TTC549 (cell line): ENCODE measurements around the gene ARHGAP6.
"Not testable (repeated sequence)": the region's sequence is repeated elsewhere in the genome, so short reads cannot be mapped to it uniquely, and the experiment has no call there.

Experiments used
- FAIRE-seq: peaks from 2 replicates; lab custom pipeline; 2012; peaks lifted over from hg19 to GRCh38; lab: Jason Lieb, UNC

The ARHGAP6 gene

GRCh38 chrX:11519234-11519633 lies 146.5 kb downstream of the ARHGAP6 start:
- not testable (repeated sequence) for FAIRE-seq

- no peak for FAIRE-seq
Measured at GRCh38 chrX:11509786-11510185, 155.9 kb downstream of the ARHGAP6 start.

GRCh38 chrX:11504234-11504633 lies 161.5 kb downstream of the ARHGAP6 start:
- FAIRE-seq, result no peak

GRCh38 chrX:11499076-11500044 lies 166.4 kb downstream of the ARHGAP6 start:
- no peak for FAIRE-seq

GRCh38 chrX:11491375-11491774 lies 174.3 kb downstream of the ARHGAP6 start:
- not testable (repeated sequence) for FAIRE-seq

- FAIRE-seq, result no peak
Measured at GRCh38 chrX:11484290-11484689, 181.4 kb downstream of the ARHGAP6 start.

- no peak for FAIRE-seq
Measured at GRCh38 chrX:11481035-11481434, 184.7 kb downstream of the ARHGAP6 start.

GRCh38 chrX:11480626-11481025 lies 185.1 kb downstream of the ARHGAP6 start:
- no peak for FAIRE-seq

- FAIRE-seq, result no peak
Measured at GRCh38 chrX:11478911-11479310, 186.8 kb downstream of the ARHGAP6 start.

GRCh38 chrX:11478026-11478425 lies 187.7 kb downstream of the ARHGAP6 start:
- no peak for FAIRE-seq

- FAIRE-seq, result no peak
Measured at GRCh38 chrX:11474576-11474975, 191.1 kb downstream of the ARHGAP6 start.

GRCh38 chrX:11474021-11474420 lies 191.7 kb downstream of the ARHGAP6 start:
- FAIRE-seq, result no peak

- FAIRE-seq, result no peak
Measured at GRCh38 chrX:11472879-11473278, 192.8 kb downstream of the ARHGAP6 start.

GRCh38 chrX:11472381-11472780 lies 193.3 kb downstream of the ARHGAP6 start:
- no peak for FAIRE-seq

- FAIRE-seq, result no peak
Measured at GRCh38 chrX:11470250-11470974, 195.3 kb downstream of the ARHGAP6 start.

- FAIRE-seq, result no peak
Measured at GRCh38 chrX:11465648-11466411, 199.9 kb downstream of the ARHGAP6 start.

- FAIRE-seq, result no peak
Measured at GRCh38 chrX:11464836-11465463, 200.8 kb downstream of the ARHGAP6 start.

- FAIRE-seq, result no peak
Measured at GRCh38 chrX:11464380-11464779, 201.3 kb downstream of the ARHGAP6 start.

GRCh38 chrX:11462648-11463047 lies 203.1 kb downstream of the ARHGAP6 start:
- FAIRE-seq, result no peak

GRCh38 chrX:11462136-11462535 lies 203.6 kb downstream of the ARHGAP6 start:
- FAIRE-seq, result no peak

- no peak for FAIRE-seq
Measured at GRCh38 chrX:11461201-11462001, 204.3 kb downstream of the ARHGAP6 start.
